HCT116 (cell line): Measurements from ENCODE around the gene TEF. TPM values are rescaled to one million over a fixed set of nuclear protein-coding genes. Genes with fewer than 3 reads are reported as not detected.

Experiments
- ATAC-seq: fragments of 200-7000 bp; cut with Tn5 transposase; 2 replicates; pipeline ENCODE4 v1.9.1; 2020; ENCODE audit warnings: mild to moderate bottlenecking, moderate library complexity
- BruUV-seq: library from RNA; stranded (reverse); fragments of 400-500 nt; replicated peaks from 2 replicates; lab custom pipeline; 2021; lab: Mats Ljungman, UMichigan
- CTCF ChIA-PET: fragments of 300-600 bp; sonication (Branson Sonifier 250); formaldehyde crosslinking; loops from one replicate; lab custom pipeline; 2021; ENCODE audit warnings: antibody characterized with exemption; lab: Charles Lee
- POLR2A ChIA-PET: fragments of 300-600, 350-600 bp; sonication (Branson Sonifier 250); formaldehyde crosslinking; loops from one replicate; lab custom pipeline; 2021; ENCODE audit warnings: antibody characterized with exemption; lab: Charles Lee
- RAD21 ChIA-PET, 2 experiments: fragments of 300-600 bp; sonication (Branson Sonifier 250); formaldehyde crosslinking; loops; one replicate each; lab custom pipeline; 2023; ENCODE audit warnings: low total read pairs in 2 of 2; ENCODE audit not compliant: uncharacterized antibody in 2 of 2, unreplicated experiment in 2 of 2, low non-redundant PET in 1 of 2; lab: Charles Lee
- DNase-seq: peaks from one replicate; pipeline ENCODE4 v3.0.0-alpha.2; 2010; ENCODE audit warnings: low read depth, low spot score
- H2AFZ ChIP-seq: fragments of 200-600 bp; shearing (Covaris generic), sonication (generic); 2 replicates; pipeline ENCODE4 v1.6.1; 2017; ENCODE audit warnings: low read depth, mixed run types, mixed read lengths, antibody characterized with exemption, low read length; ENCODE audit not compliant: poor library complexity, severe bottlenecking
- H3K27ac ChIP-seq: 2 replicates; pipeline ENCODE4 v1.5.1; 2012; ENCODE audit warnings: low read depth, low read length
- H3K27me3 ChIP-seq: fragments of 200-600 bp; sonication (generic); 2 replicates; pipeline ENCODE4 v1.6.1; 2016; ENCODE audit warnings: mixed run types, low read length, mixed read lengths; ENCODE audit not compliant: insufficient read depth
- H3K36me3 ChIP-seq, 2 experiments: fragments of 200-500 bp in 1 of 2; fragments of 200-600 bp in 1 of 2; sonication (Bioruptor generic) in 1 of 2; sonication (generic) in 1 of 2; 2 replicates each; pipeline versions ENCODE4 v1.5.1 to v1.6.1; 2014 to 2016; ENCODE audit warnings: low read length in 2 of 2, inconsistent platforms in 1 of 2, mixed read lengths in 1 of 2, mixed run types in 1 of 2; ENCODE audit not compliant: insufficient read depth in 2 of 2, control insufficient read depth in 1 of 2
- H3K4me1 ChIP-seq, 2 experiments: fragments of 200-600 bp in 1 of 2; sonication (generic) in 1 of 2; 2 replicates each; pipeline versions ENCODE4 v1.5.1 to v1.6.1; 2012 to 2017; ENCODE audit warnings: low read length in 2 of 2, inconsistent platforms in 1 of 2, mild to moderate bottlenecking in 1 of 2, mixed read lengths in 1 of 2, mixed run types in 1 of 2, moderate library complexity in 1 of 2; ENCODE audit not compliant: insufficient read depth in 2 of 2, control insufficient read depth in 1 of 2
- H3K4me2 ChIP-seq: fragments of 200-600 bp; sonication (generic); 2 replicates; pipeline ENCODE4 v1.6.1; 2017; ENCODE audit warnings: mixed run types, low read length, mixed read lengths
- H3K4me3 ChIP-seq, 2 experiments: fragments of 200-600 bp in 1 of 2; sonication (generic) in 1 of 2; replicated peaks in 1 of 2; 2 replicates each; pipeline ENCODE4 v1.5.1; 2011 to 2016; ENCODE audit warnings: low read length in 2 of 2, control low read depth in 1 of 2, low read depth in 1 of 2, mild to moderate bottlenecking in 1 of 2, mixed read lengths in 1 of 2, mixed run types in 1 of 2
- H3K79me2 ChIP-seq: fragments of 200-600 bp; sonication (generic); 2 replicates; pipeline ENCODE4 v1.6.1; 2017; ENCODE audit warnings: mild to moderate bottlenecking, mixed run types, low read length, moderate library complexity, mixed read lengths; ENCODE audit not compliant: insufficient read depth
- H3K9ac ChIP-seq: fragments of 200-600 bp; sonication (generic); 2 replicates; pipeline ENCODE4 v1.6.1; 2016; ENCODE audit warnings: low read length, mixed read lengths
- H3K9me2 ChIP-seq: fragments of 200-600 bp; sonication (generic), shearing (Covaris generic); 2 replicates; pipeline ENCODE4 v1.6.1; 2017; ENCODE audit warnings: mixed run types, mild to moderate bottlenecking, moderate library complexity; ENCODE audit not compliant: insufficient read depth
- H3K9me3 ChIP-seq, 2 experiments: fragments of 200-500 bp in 1 of 2; fragments of 200-600 bp in 1 of 2; sonication (Bioruptor generic) in 1 of 2; sonication (generic) in 1 of 2; 2 replicates each; pipeline ENCODE4 v1.6.1; 2014 to 2017; ENCODE audit warnings: low read length in 2 of 2, mixed read lengths in 2 of 2, inconsistent platforms in 1 of 2, low read depth in 1 of 2, mild to moderate bottlenecking in 1 of 2, mixed run types in 1 of 2, moderate library complexity in 1 of 2; ENCODE audit not compliant: control insufficient read depth in 1 of 2, insufficient read depth in 1 of 2
- H4K20me1 ChIP-seq: fragments of 200-600 bp; sonication (generic), shearing (Covaris generic); 2 replicates; pipeline ENCODE4 v1.6.1; 2017; ENCODE audit warnings: mixed run types, mild to moderate bottlenecking, moderate library complexity; ENCODE audit not compliant: insufficient read depth
- EGR1 ChIP-seq: IDR thresholded peaks from 2 replicates; pipeline ENCODE4 v1.6.1; 2012; ENCODE audit warnings: low read depth
- ELF1 ChIP-seq: IDR thresholded peaks from 2 replicates; pipeline ENCODE4 v1.6.1; 2012; ENCODE audit warnings: low read depth, borderline replicate concordance
- POLR2AphosphoS5 ChIP-seq: IDR thresholded peaks from 2 replicates; pipeline ENCODE4 v1.6.1; 2011; ENCODE audit warnings: mild to moderate bottlenecking, low read depth, low read length, moderate library complexity
- SIN3A ChIP-seq: IDR thresholded peaks from 2 replicates; pipeline ENCODE4 v1.6.1; 2012; ENCODE audit warnings: low read depth
- TCF7L2 ChIP-seq: IDR thresholded peaks from 2 replicates; pipeline ENCODE4 v1.7.0; 2011; ENCODE audit warnings: borderline replicate concordance, inconsistent platforms; ENCODE audit not compliant: insufficient read depth, insufficient read length; ENCODE audit errors: extremely low read depth
- intact Hi-C: fragments of 100-400 bp; cut with micrococcal nuclease; formaldehyde crosslinking; loops from 2 replicates; pipeline ENCODE4 v1.10.0; 2022
- total RNA-seq: library from RNA; stranded (reverse); gene quantifications from one replicate; pipeline ENCODE4 v1.2.1, GENCODE V29; 2021; ENCODE audit not compliant: unreplicated experiment
- TF ChIP-seq, protein P1 (sequence below): IDR thresholded peaks from 2 replicates; pipeline ENCODE4 v1.6.1; 2012
- TF ChIP-seq, protein P2 (sequence below), 3 experiments: fragments of 200-600 bp in 1 of 3; sonication (generic) in 1 of 3; IDR thresholded peaks in 2 of 3; conservative IDR thresholded peaks in 1 of 3; 2 replicates each; pipeline ENCODE4 v1.5.1; 2012 to 2017; ENCODE audit warnings: low read depth in 2 of 3, low read length in 2 of 3, antibody characterized with exemption in 1 of 3, borderline replicate concordance in 1 of 3, control low read depth in 1 of 3, mild to moderate bottlenecking in 1 of 3, mixed read lengths in 1 of 3, mixed run types in 1 of 3, moderate library complexity in 1 of 3; ENCODE audit not compliant: insufficient read depth in 1 of 3

Gene TEF
- total RNA-seq, 1 experiment from 2014 or later: 16.5 TPM

GRCh38 chr22:41367039-41367679, 14.6 kb upstream of the TEF start:
- RAD21 ChIA-PET: interaction anchor here in 1 of 2 experiments (0.6 kb wide), 1 partner anchor 14 kb away, joined by 4 read pairs; no protein-coding TSS in a partner anchor
- H3K27ac ChIP-seq: peak overlapping the region; percentile 20; the same call in 1 of the 2 replicates
- H4K20me1 ChIP-seq: no peaks in the 10 kb centered on the region
- peak; percentile 71 for DNase-seq
- no peaks in the 10 kb centered on the region for H3K9me2 ChIP-seq
- peaks cover 17 to 18% of the 10 kb centered on the region in 2 experiments for H3K4me1 ChIP-seq
- H2AFZ ChIP-seq: peak overlapping the region; percentile 76
- H3K4me2 ChIP-seq: peak overlapping the region; percentile 82
- H3K4me3 ChIP-seq: peak overlapping the region in 1 of 2 experiments; percentile 37; a peak in 3 of 4 replicates
- no peaks in the 10 kb centered on the region for H3K9me3 ChIP-seq
- H3K9ac ChIP-seq: peak overlapping the region; percentile 51
- no peaks in the 10 kb centered on the region for H3K36me3 ChIP-seq
- TF ChIP-seq ELF1 (no peak), SIN3A (no peak), EGR1 (peak; percentile 96), TCF7L2 (peak; percentile 9), POLR2AphosphoS5 (peak; percentile 56)
- TF ChIP-seq, protein P1, sequence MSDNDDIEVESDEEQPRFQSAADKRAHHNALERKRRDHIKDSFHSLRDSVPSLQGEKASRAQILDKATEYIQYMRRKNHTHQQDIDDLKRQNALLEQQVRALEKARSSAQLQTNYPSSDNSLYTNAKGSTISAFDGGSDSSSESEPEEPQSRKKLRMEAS: peak; percentile 96
- TF ChIP-seq, protein P2, sequence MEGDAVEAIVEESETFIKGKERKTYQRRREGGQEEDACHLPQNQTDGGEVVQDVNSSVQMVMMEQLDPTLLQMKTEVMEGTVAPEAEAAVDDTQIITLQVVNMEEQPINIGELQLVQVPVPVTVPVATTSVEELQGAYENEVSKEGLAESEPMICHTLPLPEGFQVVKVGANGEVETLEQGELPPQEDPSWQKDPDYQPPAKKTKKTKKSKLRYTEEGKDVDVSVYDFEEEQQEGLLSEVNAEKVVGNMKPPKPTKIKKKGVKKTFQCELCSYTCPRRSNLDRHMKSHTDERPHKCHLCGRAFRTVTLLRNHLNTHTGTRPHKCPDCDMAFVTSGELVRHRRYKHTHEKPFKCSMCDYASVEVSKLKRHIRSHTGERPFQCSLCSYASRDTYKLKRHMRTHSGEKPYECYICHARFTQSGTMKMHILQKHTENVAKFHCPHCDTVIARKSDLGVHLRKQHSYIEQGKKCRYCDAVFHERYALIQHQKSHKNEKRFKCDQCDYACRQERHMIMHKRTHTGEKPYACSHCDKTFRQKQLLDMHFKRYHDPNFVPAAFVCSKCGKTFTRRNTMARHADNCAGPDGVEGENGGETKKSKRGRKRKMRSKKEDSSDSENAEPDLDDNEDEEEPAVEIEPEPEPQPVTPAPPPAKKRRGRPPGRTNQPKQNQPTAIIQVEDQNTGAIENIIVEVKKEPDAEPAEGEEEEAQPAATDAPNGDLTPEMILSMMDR (IDR thresholded peaks at IDR 0.05 in 2 of 3, conservative IDR thresholded peaks at IDR 0.05 in 1 of 3; ENCODE audit: borderline replicate concordance in 1 of 3, insufficient read depth in 1 of 3, low read depth in 2 of 3, low read length in 2 of 3): peak in 2 of 3 experiments; percentile 23 to 26; a peak in 1 of 6 replicates
- TF ChIP-seq, all 23 proteins: peak for 5
- ATAC-seq: peak; percentile 93
- CTCF ChIA-PET: interaction anchor here (0.9 to 1.2 kb wide), 3 partner anchors 10 to 444 kb away, joined by 3 to 5 read pairs (median 4); partner anchors contain the start of gene TEF
- no TSS peak for BruUV-seq
- H3K79me2 ChIP-seq: no peaks in the 10 kb centered on the region
- H3K27me3 ChIP-seq: no peaks in the 10 kb centered on the region
- intact Hi-C loops: no loop called here
- POLR2A ChIA-PET: interaction anchor here (1.2 to 3.2 kb wide), 2 partner anchors 9 to 14 kb away, joined by 4 to 16 read pairs; partner anchors contain the start of gene TEF
